ENCODE results near the gene ZFAND3. TPM values are rescaled to one million over a fixed set of nuclear protein-coding genes. Genes with fewer than 3 reads are reported as not detected.

ZFAND3 gene, protein sequence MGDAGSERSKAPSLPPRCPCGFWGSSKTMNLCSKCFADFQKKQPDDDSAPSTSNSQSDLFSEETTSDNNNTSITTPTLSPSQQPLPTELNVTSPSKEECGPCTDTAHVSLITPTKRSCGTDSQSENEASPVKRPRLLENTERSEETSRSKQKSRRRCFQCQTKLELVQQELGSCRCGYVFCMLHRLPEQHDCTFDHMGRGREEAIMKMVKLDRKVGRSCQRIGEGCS
- 34.4 TPM for total RNA-seq

DNA sequence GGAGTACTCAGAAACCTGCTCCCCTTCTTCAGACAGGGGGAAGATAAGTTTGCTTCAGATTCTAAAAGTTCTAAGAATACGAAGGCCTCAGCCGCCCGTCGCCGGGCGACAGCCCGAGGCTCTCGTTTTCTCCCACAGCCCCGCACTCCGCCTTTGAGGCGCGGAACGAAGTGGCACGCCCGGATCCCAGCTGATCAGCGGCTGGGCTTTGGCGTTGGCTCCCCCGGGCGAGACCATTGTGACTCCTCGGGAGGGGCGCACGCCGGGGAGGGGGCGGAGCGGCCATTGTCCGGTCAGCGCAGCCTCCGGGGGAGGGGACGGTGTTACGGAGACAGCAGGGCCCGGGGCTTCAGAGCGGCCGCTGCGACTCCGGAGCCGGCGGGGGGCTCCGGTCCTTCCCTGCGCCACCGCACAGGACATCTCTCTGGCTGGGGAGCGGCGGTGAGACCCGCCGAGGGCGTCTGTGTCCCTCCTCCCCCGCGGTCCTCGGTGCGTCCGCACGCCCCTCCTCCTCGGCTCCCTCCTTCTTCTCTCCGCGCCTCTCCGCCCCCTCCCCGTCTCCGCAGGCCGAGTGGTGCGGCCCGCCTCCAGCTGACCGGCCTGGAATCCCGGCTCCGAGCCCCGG, at the start of gene ZFAND3:
ZFAND3 (plus strand) TSS at position 551 of the 625 bp plus-strand sequence. CDS start 219 bp downstream, outside the sequence.

Small RNA genes lying within 50 kb of the gene (small RNA-seq; reads per million reads assigned to genes)
- gene RN7SL285P (not detected), gene RNU1-87P (not detected)

Other genes with a start within 250 kb of the ZFAND3 start
- gene MDGA1, start 121.8 kb upstream of the ZFAND3 start, total RNA-seq = 18.9 TPM

Data from diencephalon (tissue), 1 donor.